Astrocyte of the cerebellum (primary cell): ENCODE results near the gene ECHDC3.

Source experiments
- DNase-seq: peaks from one replicate; pipeline ENCODE4 v3.0.0-alpha.2; 2011; ENCODE audit warnings: low read depth
- H3K4me3 ChIP-seq: 2 replicates; pipeline ENCODE4 v1.5.1; 2011; ENCODE audit warnings: mild to moderate bottlenecking, low read depth, low read length, moderate library complexity
- CTCF ChIP-seq: IDR thresholded peaks from 2 replicates; pipeline ENCODE4 v1.5.1; 2012; ENCODE audit warnings: low read length, low read depth, moderate library complexity, mild to moderate bottlenecking; ENCODE audit errors: missing control alignments
- in situ Hi-C: cut with HindIII; loops from 2 replicates; pipeline ENCODE4 v1.10.0; 2017; ENCODE audit warnings: low sequenced_read_pairs

The ECHDC3 gene

GRCh38 chr10:11742009-11742778 is at the start of gene ECHDC3:
ECHDC3 (plus strand) TSS chr10:11742382; CDS start chr10:11742577, 195 bp downstream.
- in situ Hi-C loops, result no loop called here
- peak within 1 kb of the TSS; percentile 52 for H3K4me3 ChIP-seq
- no peak for TF ChIP-seq CTCF
- no peak for DNase-seq

GRCh38 chr10:11693376-11693775 is 48.8 kb upstream of the ECHDC3 start:
- DNase-seq, result no peak
- TF ChIP-seq CTCF, result no peak
- in situ Hi-C loops, result no loop called here
- no peak overlapping the region for H3K4me3 ChIP-seq

GRCh38 chr10:11695779-11696178 is 46.4 kb upstream of the ECHDC3 start:
- no peak overlapping the region for H3K4me3 ChIP-seq
- in situ Hi-C loops, result no loop called here
- TF ChIP-seq CTCF, result no peak

GRCh38 chr10:11697718-11698527 is 44.3 kb upstream of the ECHDC3 start:
- in situ Hi-C loops, result no loop called here
- no peak overlapping the region for H3K4me3 ChIP-seq
- TF ChIP-seq CTCF, result no peak
- no peak for DNase-seq

More at GRCh38 chr10:11695779-11696178, 46.4 kb upstream of the ECHDC3 start:
- DNase-seq, result no peak

- no peak for TF ChIP-seq CTCF
- no peak overlapping the region for H3K4me3 ChIP-seq
- in situ Hi-C loops, result no loop called here
- DNase-seq, result no peak
Measured at GRCh38 chr10:11698691-11699549, 43.3 kb upstream of the ECHDC3 start.

GRCh38 chr10:11699550-11700097 is 42.6 kb upstream of the ECHDC3 start:
- in situ Hi-C loops, result no loop called here
- no peak overlapping the region for H3K4me3 ChIP-seq
- DNase-seq, result no peak
- no peak for TF ChIP-seq CTCF
